Epithelial cell of proximal tubule (primary cell): Measurements from ENCODE around the gene OR52A1. TPM values are rescaled to one million over a fixed set of nuclear protein-coding genes. Genes with fewer than 3 reads are reported as not detected.

Experiments used
- DNase-seq: peaks from one replicate; pipeline ENCODE4 v3.0.0-alpha.2; 2011; ENCODE audit warnings: low read depth
- H3K4me3 ChIP-seq: 2 replicates; pipeline ENCODE4 v1.5.1; 2011; ENCODE audit warnings: low read depth, mild to moderate bottlenecking, low read length
- total RNA-seq: library from RNA; depleted of rRNA; stranded (reverse); fragments of >200 nt; gene quantifications from 2 replicates; pipeline ENCODE4 v1.2.3, GENCODE V29; 2015
- TF ChIP-seq, protein P1 (sequence below): conservative IDR thresholded peaks from 2 replicates; pipeline ENCODE4 v1.5.1; 2012; ENCODE audit warnings: low read depth, mild to moderate bottlenecking, low read length

OR52A1 gene
- total RNA-seq, 1 donor from 2014 or later, result not detected

GRCh38 chr11:5115339-5115738 lies 39.2 kb downstream of the OR52A1 start:
- TF ChIP-seq, protein P1, sequence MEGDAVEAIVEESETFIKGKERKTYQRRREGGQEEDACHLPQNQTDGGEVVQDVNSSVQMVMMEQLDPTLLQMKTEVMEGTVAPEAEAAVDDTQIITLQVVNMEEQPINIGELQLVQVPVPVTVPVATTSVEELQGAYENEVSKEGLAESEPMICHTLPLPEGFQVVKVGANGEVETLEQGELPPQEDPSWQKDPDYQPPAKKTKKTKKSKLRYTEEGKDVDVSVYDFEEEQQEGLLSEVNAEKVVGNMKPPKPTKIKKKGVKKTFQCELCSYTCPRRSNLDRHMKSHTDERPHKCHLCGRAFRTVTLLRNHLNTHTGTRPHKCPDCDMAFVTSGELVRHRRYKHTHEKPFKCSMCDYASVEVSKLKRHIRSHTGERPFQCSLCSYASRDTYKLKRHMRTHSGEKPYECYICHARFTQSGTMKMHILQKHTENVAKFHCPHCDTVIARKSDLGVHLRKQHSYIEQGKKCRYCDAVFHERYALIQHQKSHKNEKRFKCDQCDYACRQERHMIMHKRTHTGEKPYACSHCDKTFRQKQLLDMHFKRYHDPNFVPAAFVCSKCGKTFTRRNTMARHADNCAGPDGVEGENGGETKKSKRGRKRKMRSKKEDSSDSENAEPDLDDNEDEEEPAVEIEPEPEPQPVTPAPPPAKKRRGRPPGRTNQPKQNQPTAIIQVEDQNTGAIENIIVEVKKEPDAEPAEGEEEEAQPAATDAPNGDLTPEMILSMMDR, result no peak
- no peak overlapping the region for H3K4me3 ChIP-seq
- DNase-seq, result no peak

- H3K4me3 ChIP-seq, result no peak overlapping the region
- DNase-seq, result no peak
- TF ChIP-seq, protein P1, result no peak
These were observed 47.3 kb downstream of the OR52A1 start for GRCh38 chr11:5107285-5107684.

DNA sequence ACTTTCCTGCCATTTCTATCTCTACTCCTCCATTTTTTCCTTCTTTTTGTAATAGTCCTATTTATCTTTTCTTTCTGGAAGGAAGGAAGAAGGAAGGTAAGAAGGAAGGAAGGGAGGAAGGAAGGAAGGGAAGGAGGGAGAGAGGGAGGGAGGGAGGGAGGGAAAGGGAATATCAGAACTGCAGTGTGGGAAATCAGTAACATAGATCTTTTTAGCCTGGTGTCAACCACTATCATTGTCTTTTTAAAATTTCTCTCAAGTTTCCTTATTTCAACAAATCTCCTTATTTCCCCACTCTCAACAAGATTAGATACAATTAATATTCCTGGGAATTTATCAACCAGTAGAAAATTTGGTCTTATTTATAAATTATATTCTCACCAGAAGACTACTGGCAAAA lies 51.5 kb downstream of the OR52A1 start:
- no peak for DNase-seq
- TF ChIP-seq, protein P1, result no peak
- no peak overlapping the region for H3K4me3 ChIP-seq

GRCh38 chr11:5102246-5102645 lies 52.3 kb downstream of the OR52A1 start:
- TF ChIP-seq, protein P1, result no peak
- no peak overlapping the region for H3K4me3 ChIP-seq
- DNase-seq, result no peak

DNA sequence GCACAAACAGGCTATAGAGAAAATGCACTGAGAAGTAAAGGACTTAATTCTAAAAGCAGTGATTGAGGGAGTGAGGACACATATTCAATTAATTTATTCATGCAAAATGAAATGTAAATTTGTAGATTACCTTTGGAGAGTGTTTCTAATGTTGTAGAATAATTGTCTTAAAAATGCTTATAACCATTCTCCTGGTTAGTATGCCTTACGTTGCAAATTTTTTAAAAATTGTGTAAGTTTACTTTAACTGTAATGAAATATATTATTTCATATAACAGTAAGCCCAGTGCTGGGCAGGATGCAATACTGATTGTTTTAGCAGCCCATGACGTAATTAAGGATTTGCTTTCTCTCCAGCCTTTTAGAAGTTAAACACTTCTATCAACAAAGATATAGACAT lies 58.5 kb downstream of the OR52A1 start:
- no peak overlapping the region for H3K4me3 ChIP-seq
- TF ChIP-seq, protein P1, result no peak
- DNase-seq, result no peak

Other genes with a start within 250 kb of the OR52A1 start
- not detected in 2 replicates for gene OR51G2, start 235.4 kb downstream of the OR52A1 start, total RNA-seq
- gene OR51G1, start 230.4 kb downstream of the OR52A1 start, total RNA-seq, result not detected in 2 replicates
- not detected in 2 replicates for gene OR51A4, start 207.2 kb downstream of the OR52A1 start, total RNA-seq
- not detected in 2 replicates for gene OR51A2, start 199.0 kb downstream of the OR52A1 start, total RNA-seq
- gene OR51L1, start 159.9 kb downstream of the OR52A1 start, total RNA-seq, result not detected in 2 replicates
- gene OR52J3, start 108.2 kb downstream of the OR52A1 start, total RNA-seq, result not detected in 2 replicates
- not detected in 2 replicates for gene OR52E2, start 95.1 kb downstream of the OR52A1 start, total RNA-seq
- not detected in 2 replicates for gene OR52E1, start 85.2 kb downstream of the OR52A1 start, total RNA-seq
- gene OR52A5, start 16.4 kb downstream of the OR52A1 start, total RNA-seq, result not detected in 2 replicates
- not detected in 2 replicates for gene OR51V1, start 45.9 kb upstream of the OR52A1 start, total RNA-seq
- not detected in 2 replicates for gene HBB, start 72.3 kb upstream of the OR52A1 start, total RNA-seq
- gene HBD, start 79.7 kb upstream of the OR52A1 start, total RNA-seq, result not detected in 2 replicates
- not detected in 2 replicates for gene HBG1, start 95.1 kb upstream of the OR52A1 start, total RNA-seq
- gene HBG2, start 100.0 kb upstream of the OR52A1 start, total RNA-seq, result not detected in 2 replicates
- not detected in 2 replicates for gene HBE1, start 115.2 kb upstream of the OR52A1 start, total RNA-seq
- gene OR51B4, start 147.2 kb upstream of the OR52A1 start, total RNA-seq, result not detected in 2 replicates
- not detected in 2 replicates for gene OR51B2, start 169.5 kb upstream of the OR52A1 start, total RNA-seq
- gene OR51B5, start 188.8 kb upstream of the OR52A1 start, total RNA-seq, result not detected in 2 replicates
- gene OR51B6, start 196.8 kb upstream of the OR52A1 start, total RNA-seq, result not detected in 2 replicates
- not detected in 2 replicates for gene OR51M1, start 229.1 kb upstream of the OR52A1 start, total RNA-seq